K562 (cell line): Measurements from ENCODE around the gene IRF3. TPM values are rescaled to one million over a fixed set of nuclear protein-coding genes. Genes with fewer than 3 reads are reported as not detected.

Experiments
- CBX8 ChIP-seq: fragments of 200-600 bp; sonication (generic); IDR thresholded peaks from 2 replicates; pipeline ENCODE4 v1.6.1; 2012; ENCODE audit warnings: borderline replicate concordance, mixed run types, low read depth, mild to moderate bottlenecking, moderate library complexity, mixed read lengths, low read length, control low read depth, inconsistent platforms; ENCODE audit not compliant: poor library complexity, severe bottlenecking; ENCODE audit errors: extremely low read depth
- CEBPB ChIP-seq: fragments of 450-650 bp; IDR thresholded peaks from 2 replicates; pipeline ENCODE4 v1.6.1; 2016; ENCODE audit warnings: missing genetic modification characterization, missing compliant biosample characterization
- ERF ChIP-seq: fragments of 450-650 bp; formaldehyde crosslinking; IDR thresholded peaks from 2 replicates; pipeline ENCODE4 v1.4.0; 2020; ENCODE audit warnings: mild to moderate bottlenecking, mixed read lengths
- EZH2 ChIP-seq: IDR thresholded peaks from 2 replicates; pipeline ENCODE4 v1.6.1; 2012; ENCODE audit warnings: low read depth, mild to moderate bottlenecking, inconsistent platforms, low read length, borderline replicate concordance
- HDAC6 ChIP-seq: IDR thresholded peaks from 2 replicates; pipeline ENCODE4 v1.6.1; 2012; ENCODE audit warnings: low read depth, mild to moderate bottlenecking, control low read depth, inconsistent platforms, low read length, moderate library complexity
- LEF1 ChIP-seq: fragments of 450-650 bp; IDR thresholded peaks from 2 replicates; pipeline ENCODE4 v1.6.1; 2016; ENCODE audit warnings: mild to moderate bottlenecking
- REST ChIP-seq, 2 experiments: fragments of 450-650 bp; formaldehyde crosslinking in 1 of 2; IDR thresholded peaks; 2 replicates each; pipeline versions ENCODE4 v1.4.0 to v1.6.1; 2014 to 2020; ENCODE audit warnings: mild to moderate bottlenecking in 2 of 2, borderline replicate concordance in 1 of 2, low read depth in 1 of 2
- SMAD2 ChIP-seq: fragments of 150-350 bp; IDR thresholded peaks from 2 replicates; pipeline ENCODE4 v1.6.1; 2014; ENCODE audit warnings: low read depth, mild to moderate bottlenecking, low read length
- ZNF133 ChIP-seq: fragments of 250-450 bp; sonication (Bioruptor Pico); IDR thresholded peaks from 2 replicates; pipeline ENCODE4 v1.4.0; 2020; ENCODE audit warnings: mild to moderate bottlenecking
- polyA plus RNA-seq, 8 experiments: library from polyadenylated mRNA; depleted of rRNA in 4 of 8; stranded (reverse) in 5 of 8; unstranded in 3 of 8; fragments of >200 nt; fragmentation: Nextera tagmentation in 2 of 8; fragmentation: Illumina TruSeq in 1 of 8; extraction: Ambion mirVana in 2 of 8; extraction: Trizol in 1 of 8; gene quantifications; 2 replicates each; pipeline versions ENCODE4 v1.2.1 to v1.2.3, GENCODE V29; 2011 to 2014; ENCODE audit warnings: inconsistent platforms in 1 of 8, missing spikeins in 1 of 8
- total RNA-seq, 7 experiments: library from RNA; depleted of rRNA in 6 of 7; stranded (reverse); fragments of >200 nt in 6 of 7; fragmentation: Illumina TruSeq in 2 of 7; extraction: Trizol in 2 of 7; gene quantifications; 2 replicates each; pipeline versions ENCODE4 v1.2.1 to v1.2.3, GENCODE V29; 2011 to 2021; ENCODE audit warnings: low replicate concordance in 1 of 7

Gene IRF3
- total and polyA plus RNA-seq, 9 of the 15 experiments (the other 6 are each of a cell fraction or from before 2014, with no cell fraction given) = 7.5 to 145 (median 65.4) TPM

DNA sequence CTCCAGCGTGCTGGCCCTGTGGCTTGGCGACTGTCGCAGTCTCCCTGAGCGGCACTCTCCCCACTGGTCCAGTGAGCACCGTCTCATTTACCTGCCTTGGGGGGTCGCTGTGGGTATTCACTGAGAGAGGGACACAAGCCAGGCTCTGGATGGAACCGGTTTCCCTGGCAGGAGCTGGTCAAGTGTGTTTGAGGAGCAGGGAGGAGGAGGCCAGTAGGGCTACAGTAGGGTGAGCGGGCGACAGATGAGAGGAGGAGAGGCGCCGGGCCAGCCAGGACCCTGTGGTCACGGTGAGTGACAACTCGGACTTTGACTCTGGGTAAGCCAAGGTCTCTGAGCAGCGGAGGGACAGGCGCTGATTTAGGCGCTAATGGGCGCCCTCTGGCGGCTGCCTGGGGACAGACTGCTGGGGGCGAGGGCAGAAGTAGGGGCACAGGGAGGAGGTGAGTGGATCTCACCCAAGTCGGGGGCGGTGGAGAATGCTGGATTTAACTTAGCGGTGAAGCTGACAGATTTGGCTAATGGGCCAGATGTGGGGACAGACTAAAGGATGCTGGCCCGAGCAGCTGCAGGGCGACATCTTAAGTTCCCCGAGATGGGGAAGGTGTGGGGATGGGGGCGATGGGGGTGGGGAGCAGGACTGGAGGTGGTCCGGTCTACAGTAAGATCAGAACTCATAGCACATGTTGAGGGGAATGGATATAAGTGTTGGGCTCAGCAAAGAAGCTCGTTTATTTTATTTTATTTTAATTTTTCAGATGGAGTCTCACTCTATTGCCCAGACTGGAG is 6.7 kb upstream of the IRF3 start (continued):
- TF ChIP-seq CBX8 = no peak
- TF ChIP-seq ZNF133 (CRISPR knock-in tag) = no peak
- TF ChIP-seq HDAC6 = no peak
- no peak for TF ChIP-seq EZH2
- no peak for TF ChIP-seq CEBPB
- TF ChIP-seq ERF (CRISPR knock-in tag) = peak; percentile 28; the same call in 1 of the 2 replicates
- peak; percentile 93 for TF ChIP-seq REST (IDR thresholded peaks at IDR 0.05; ENCODE audit: borderline replicate concordance)
- TF ChIP-seq REST (CRISPR knock-in tag; IDR thresholded peaks at IDR 0.05; ENCODE audit: low read depth) = no peak
- peak; percentile 54; the same call in 1 of the 2 replicates for TF ChIP-seq LEF1
- no peak for TF ChIP-seq SMAD2
